Cardiac muscle cell (in vitro differentiated cells and primary cell): ENCODE results near the gene PPP2R3B. TPM values are rescaled to one million over a fixed set of nuclear protein-coding genes. Genes with fewer than 3 reads are reported as not detected.

ENCODE experiments used
- DNase-seq, 2 donors: peaks; one replicate each; pipeline versions ENCODE4 v3.0.0 to v3.0.0-alpha.2; 2010 to 2017; ENCODE audit warnings: low read depth in 1 of 2, low spot score in 1 of 2
- H3K27ac ChIP-seq: fragments of 200-600 bp; sonication (generic); 2 replicates; pipeline ENCODE4 v1.5.1; 2016
- H3K27me3 ChIP-seq: fragments of 200-600 bp; sonication (generic); 2 replicates; pipeline ENCODE4 v1.6.0; 2016; ENCODE audit warnings: control low read depth
- H3K36me3 ChIP-seq: fragments of 200-600 bp; sonication (generic); 2 replicates; pipeline ENCODE4 v1.5.1; 2016; ENCODE audit warnings: control low read depth
- H3K4me1 ChIP-seq: fragments of 200-600 bp; sonication (generic); 2 replicates; pipeline ENCODE4 v1.8.1; 2017; ENCODE audit warnings: low read depth, mild to moderate bottlenecking, mixed run types
- H3K4me3 ChIP-seq: fragments of 200-600 bp; sonication (generic); 2 replicates; pipeline ENCODE4 v1.5.1; 2016; ENCODE audit warnings: mild to moderate bottlenecking
- H3K9me3 ChIP-seq: fragments of 200-600 bp; sonication (generic); 2 replicates; pipeline ENCODE4 v1.5.1; 2017; ENCODE audit warnings: low read depth, mild to moderate bottlenecking, control low read depth
- polyA plus RNA-seq: library from polyadenylated mRNA; unstranded; fragments of >200 nt; fragmentation: Nextera tagmentation; extraction: Ambion mirVana; gene quantifications from 2 replicates; pipeline ENCODE4 v1.2.1, GENCODE V29; 2016
- total RNA-seq: library from RNA; depleted of rRNA; stranded (reverse); fragments of >200 nt; gene quantifications from 2 replicates; pipeline ENCODE4 v1.2.3, GENCODE V29; 2016
- TF ChIP-seq, protein P1 (sequence below): IDR thresholded peaks from 2 replicates; pipeline ENCODE4 v1.5.1; 2012; ENCODE audit warnings: low read depth, mild to moderate bottlenecking, low read length

PPP2R3B gene
- total and polyA plus RNA-seq, 2 experiments from 2014 or later = 142 to 155 TPM

DNA sequence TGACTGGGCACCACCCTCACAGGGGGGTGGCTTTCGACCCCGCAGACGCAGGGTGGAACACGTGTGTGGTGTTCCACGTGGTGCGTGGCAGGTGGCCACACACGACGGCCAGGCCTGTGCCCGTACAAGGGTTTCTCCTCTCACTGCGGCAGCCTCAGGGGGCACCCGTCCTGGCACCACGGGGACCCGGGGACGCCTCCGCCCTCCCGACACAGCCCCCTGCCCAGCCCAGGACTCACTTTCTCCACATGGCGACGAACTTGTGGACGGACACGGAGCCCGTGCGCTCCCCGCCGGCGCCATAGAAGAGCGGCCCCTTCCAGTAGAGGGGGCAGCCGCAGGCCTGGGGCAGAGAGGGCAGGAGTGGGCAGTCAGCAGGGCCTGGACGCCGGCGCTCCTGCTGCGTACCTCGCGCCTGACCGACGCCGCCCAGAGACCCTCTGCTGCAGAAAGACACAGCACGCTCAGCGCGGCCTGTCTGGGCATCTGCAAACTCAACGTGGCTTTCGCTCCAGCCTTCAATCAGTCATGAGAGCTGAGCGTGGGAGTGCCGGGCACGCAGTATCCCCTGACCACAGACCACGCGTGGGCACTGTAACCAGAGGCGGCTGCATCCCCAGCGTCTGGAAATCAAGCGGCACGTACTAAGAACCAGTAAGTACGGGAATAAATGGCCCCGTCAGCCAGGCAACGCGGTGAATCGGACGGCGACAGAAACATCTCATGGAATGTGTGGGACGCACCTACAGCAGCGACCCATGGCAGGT is 39.2 kb downstream of the PPP2R3B start:
- Histone ChIP-seq H3K9me3 (no peaks in the 10 kb centered on the region), H3K4me1 (peaks cover 9% of the 10 kb centered on the region), H3K36me3 (peaks cover 8% of the 10 kb centered on the region), H3K27ac (no peak overlapping the region), H3K4me3 (no peak overlapping the region), H3K27me3 (no peaks in the 10 kb centered on the region)
- TF ChIP-seq, protein P1, sequence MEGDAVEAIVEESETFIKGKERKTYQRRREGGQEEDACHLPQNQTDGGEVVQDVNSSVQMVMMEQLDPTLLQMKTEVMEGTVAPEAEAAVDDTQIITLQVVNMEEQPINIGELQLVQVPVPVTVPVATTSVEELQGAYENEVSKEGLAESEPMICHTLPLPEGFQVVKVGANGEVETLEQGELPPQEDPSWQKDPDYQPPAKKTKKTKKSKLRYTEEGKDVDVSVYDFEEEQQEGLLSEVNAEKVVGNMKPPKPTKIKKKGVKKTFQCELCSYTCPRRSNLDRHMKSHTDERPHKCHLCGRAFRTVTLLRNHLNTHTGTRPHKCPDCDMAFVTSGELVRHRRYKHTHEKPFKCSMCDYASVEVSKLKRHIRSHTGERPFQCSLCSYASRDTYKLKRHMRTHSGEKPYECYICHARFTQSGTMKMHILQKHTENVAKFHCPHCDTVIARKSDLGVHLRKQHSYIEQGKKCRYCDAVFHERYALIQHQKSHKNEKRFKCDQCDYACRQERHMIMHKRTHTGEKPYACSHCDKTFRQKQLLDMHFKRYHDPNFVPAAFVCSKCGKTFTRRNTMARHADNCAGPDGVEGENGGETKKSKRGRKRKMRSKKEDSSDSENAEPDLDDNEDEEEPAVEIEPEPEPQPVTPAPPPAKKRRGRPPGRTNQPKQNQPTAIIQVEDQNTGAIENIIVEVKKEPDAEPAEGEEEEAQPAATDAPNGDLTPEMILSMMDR = no peak
- no peak for DNase-seq

DNA sequence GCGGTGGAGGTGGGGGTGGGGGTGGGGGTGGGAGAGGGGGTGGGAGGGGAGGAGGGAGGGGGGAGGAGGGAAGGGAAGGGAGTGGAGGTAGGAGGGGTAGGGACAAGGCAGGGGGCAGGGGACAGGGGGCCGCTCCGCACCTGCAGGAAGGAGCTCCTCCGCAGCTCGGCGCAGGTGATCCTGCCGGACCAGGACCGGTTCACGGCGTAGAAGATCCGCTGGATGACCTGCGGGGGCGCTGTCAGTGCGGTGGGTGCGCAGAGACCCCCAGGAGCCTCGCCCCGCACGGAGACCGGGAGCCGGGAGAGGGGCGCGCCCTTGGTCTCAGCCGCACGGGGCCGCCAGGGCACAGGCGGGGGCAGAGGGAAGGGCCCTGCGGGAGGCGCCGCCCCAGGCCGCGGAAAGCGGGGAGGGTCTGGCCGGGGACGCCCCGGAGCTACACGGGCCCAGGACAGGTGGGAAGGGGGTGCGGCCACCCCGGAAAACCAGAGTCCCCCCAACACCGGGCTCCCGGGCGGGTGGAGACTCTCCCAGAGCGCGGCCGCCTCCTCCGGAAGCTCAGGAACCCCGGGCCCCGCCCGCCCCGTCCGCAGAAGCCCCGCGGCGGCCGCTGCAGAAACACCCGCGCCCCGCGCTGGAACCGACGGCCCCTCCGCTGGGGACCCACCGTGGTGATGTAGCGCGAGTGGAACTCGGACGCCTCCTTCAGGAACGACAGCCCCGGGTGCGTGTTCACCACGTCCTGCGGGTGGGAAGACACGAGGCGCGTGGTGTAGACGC is 40.5 kb downstream of the PPP2R3B start:
- TF ChIP-seq, protein P1 = no peak
- H3K9me3 ChIP-seq = no peaks in the 10 kb centered on the region
- no peak for DNase-seq

GRCh38 chrX:345020-345925 is 41.4 kb downstream of the PPP2R3B start:
- no peaks in the 10 kb centered on the region for H3K9me3 ChIP-seq
- H3K4me1 ChIP-seq = peaks cover 9% of the 10 kb centered on the region
- H3K36me3 ChIP-seq = peaks cover 7% of the 10 kb centered on the region
- no peak overlapping the region for H3K4me3 ChIP-seq
- H3K27ac ChIP-seq = no peak overlapping the region
- TF ChIP-seq, protein P1 = no peak
- no peaks in the 10 kb centered on the region for H3K27me3 ChIP-seq
- no peak for DNase-seq

More for the DNA sequence above, 40.5 kb downstream of the PPP2R3B start:
- Histone ChIP-seq H3K4me3 (no peak overlapping the region), H3K4me1 (peaks cover 9% of the 10 kb centered on the region), H3K36me3 (peaks cover 7% of the 10 kb centered on the region), H3K27ac (no peak overlapping the region), H3K27me3 (no peaks in the 10 kb centered on the region)

DNA sequence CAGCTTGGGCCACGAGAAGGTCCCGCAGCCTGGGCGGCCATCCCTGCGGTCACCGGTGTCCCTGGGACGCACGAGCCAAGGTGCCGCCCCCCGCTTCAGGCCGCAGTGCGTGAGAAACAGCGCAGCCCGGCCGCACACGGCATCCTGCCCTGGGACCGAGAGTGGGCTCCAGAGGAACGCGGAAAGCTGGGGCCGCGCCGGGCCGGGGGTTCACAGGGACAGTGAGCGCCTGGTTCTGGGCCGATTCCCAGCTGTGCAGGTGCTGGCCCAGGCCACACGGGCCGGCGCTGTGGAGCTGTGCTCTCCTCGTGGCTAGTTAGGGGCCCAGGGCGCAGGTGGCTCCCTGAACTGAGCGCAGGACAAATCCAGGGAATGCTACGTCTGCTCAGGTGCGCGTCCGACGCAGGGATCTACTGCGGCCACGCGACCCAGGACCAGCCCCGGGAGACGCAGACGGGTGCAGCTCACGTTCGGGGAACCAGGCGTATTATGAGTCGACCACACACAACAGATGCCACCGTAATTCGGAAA is 42.3 kb downstream of the PPP2R3B start:
- no peak overlapping the region for H3K27ac ChIP-seq
- H3K4me3 ChIP-seq = no peak overlapping the region
- no peaks in the 10 kb centered on the region for H3K9me3 ChIP-seq
- H3K4me1 ChIP-seq = peaks cover 9% of the 10 kb centered on the region
- H3K27me3 ChIP-seq = no peaks in the 10 kb centered on the region
- DNase-seq = no peak
- TF ChIP-seq, protein P1 = no peak
- peaks cover 7% of the 10 kb centered on the region for H3K36me3 ChIP-seq

DNA sequence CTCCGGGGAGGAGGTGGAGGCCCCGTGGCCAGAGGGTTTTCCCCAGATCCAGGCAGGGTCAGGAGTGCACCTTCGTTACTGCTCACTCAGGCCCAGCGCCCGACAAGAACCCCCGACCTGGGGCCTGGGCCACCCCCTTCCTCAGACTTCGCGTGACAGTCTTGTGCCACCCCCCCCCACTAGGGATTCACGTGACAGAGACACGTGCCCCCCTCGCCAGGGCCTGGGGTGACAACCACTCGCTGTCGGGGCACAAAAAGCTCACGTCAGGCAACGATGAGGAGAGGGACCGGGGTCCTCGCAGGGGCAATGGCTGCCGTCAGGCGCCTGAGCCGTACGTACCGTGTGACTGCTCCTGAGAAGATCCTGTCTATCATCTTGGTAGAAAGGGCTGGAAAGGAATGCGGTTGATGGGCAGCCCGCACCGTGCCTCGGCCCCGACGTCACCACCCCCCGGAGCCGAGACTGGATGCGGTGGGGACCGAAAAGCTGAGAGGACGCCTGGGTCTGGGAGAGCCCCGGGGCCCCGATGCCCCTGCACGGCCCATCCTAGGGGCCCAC is 45.1 kb downstream of the PPP2R3B start:
- no peaks in the 10 kb centered on the region for H3K9me3 ChIP-seq
- DNase-seq = no peak
- peaks cover 10% of the 10 kb centered on the region for H3K36me3 ChIP-seq
- H3K27ac ChIP-seq = no peak overlapping the region
- H3K27me3 ChIP-seq = no peaks in the 10 kb centered on the region
- no peaks in the 10 kb centered on the region for H3K4me1 ChIP-seq
- TF ChIP-seq, protein P1 = no peak
- H3K4me3 ChIP-seq = no peak overlapping the region
